Naive B cell (primary cell): ENCODE measurements around the gene RLF. TPM values are rescaled to one million over a fixed set of nuclear protein-coding genes. Genes with fewer than 3 reads are reported as not detected.

Experiments used
- ATAC-seq, 2 donors: fragments of 150-1000 bp; cut with Tn5 transposase; 2 replicates each; pipeline ENCODE4 v1.10.0; 2021; ENCODE audit warnings: low read depth in 2 of 2, mild to moderate bottlenecking in 2 of 2, moderate library complexity in 2 of 2
- DNase-seq: peaks from one replicate; pipeline ENCODE4 v3.0.0; 2022
- H3K27ac Mint-ChIP-seq, 6 donors: one replicate each; pipeline ENCODE4 v1.8.0; 2020 to 2022; ENCODE audit warnings: mild to moderate bottlenecking in 6 of 6, mixed read lengths in 6 of 6, moderate library complexity in 5 of 6, inconsistent platforms in 2 of 6
- H3K27me3 Mint-ChIP-seq, 3 donors: one replicate each; pipeline ENCODE4 v1.8.0; 2021 to 2022; ENCODE audit warnings: mixed read lengths in 3 of 3, mild to moderate bottlenecking in 1 of 3
- H3K36me3 Mint-ChIP-seq, 2 donors: one replicate each; pipeline ENCODE4 v1.8.0; 2020 to 2022; ENCODE audit warnings: mixed read lengths in 2 of 2, inconsistent platforms in 1 of 2, mild to moderate bottlenecking in 1 of 2
- H3K4me1 Mint-ChIP-seq, 3 donors: one replicate each; pipeline ENCODE4 v1.8.0; 2020 to 2022; ENCODE audit warnings: mixed read lengths in 3 of 3, inconsistent platforms in 1 of 3, mild to moderate bottlenecking in 1 of 3, moderate library complexity in 1 of 3
- H3K4me3 Mint-ChIP-seq, 8 donors: one replicate each; pipeline ENCODE4 v1.8.0; 2020 to 2022; ENCODE audit warnings: mild to moderate bottlenecking in 8 of 8, mixed read lengths in 8 of 8, moderate library complexity in 8 of 8, inconsistent platforms in 2 of 8
- H3K9me3 Mint-ChIP-seq, 7 donors: one replicate each; pipeline ENCODE4 v1.8.0; 2020 to 2022; ENCODE audit warnings: mixed read lengths in 7 of 7, mild to moderate bottlenecking in 5 of 7, inconsistent platforms in 2 of 7, moderate library complexity in 1 of 7
- polyA plus RNA-seq, 6 donors: library from polyadenylated mRNA; unstranded; fragments of 300-500 nt; fragmentation: Illumina TruSeq; gene quantifications; one replicate each; pipeline ENCODE4 v1.2.3, GENCODE V29; 2021; ENCODE audit warnings: low read depth in 6 of 6

The RLF gene
- polyA plus RNA-seq, 6 donors from 2014 or later: 10.2 to 14.8 (median 12.4) TPM

DNA sequence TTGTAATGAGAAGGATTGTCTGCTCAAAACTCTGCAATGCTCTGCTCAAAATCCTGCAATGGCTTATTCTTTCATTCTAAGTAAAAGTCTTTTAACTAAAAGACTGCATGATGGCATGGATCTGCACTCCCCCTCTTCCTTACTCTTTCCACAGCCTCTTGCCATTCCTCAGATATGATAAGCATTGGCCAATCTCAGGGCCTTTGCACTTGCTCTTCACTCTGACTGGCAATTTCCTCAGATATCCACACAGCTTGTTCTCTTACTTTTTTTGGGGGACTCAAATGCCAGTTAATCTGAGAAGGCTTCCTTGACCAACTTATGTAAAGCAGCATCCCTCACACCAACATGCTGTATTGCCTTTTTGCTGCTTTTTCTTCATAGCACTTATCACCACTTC lies 94.0 kb downstream of the RLF start:
- DNase-seq: no peak
- Mint-ChIP-seq H3K27me3 (no peaks in the 10 kb centered on the region), H3K4me3 (peak overlapping the region in 1 of 8 donors; percentile 98), H3K4me1 (peaks cover 15 to 37% (median 33%) of the 10 kb centered on the region in 3 donors), H3K36me3 (no peaks in the 10 kb centered on the region), H3K27ac (peak overlapping the region in 1 of 6 donors; percentile 47), H3K9me3 (no peaks in the 10 kb centered on the region)
- ATAC-seq: no peak

- H3K9me3 Mint-ChIP-seq: no peaks in the 10 kb centered on the region
- peak overlapping the region in 3 of 6 donors; percentile 99 for H3K27ac Mint-ChIP-seq
- H3K4me1 Mint-ChIP-seq: peaks cover 15 to 37% (median 36%) of the 10 kb centered on the region in 3 donors
- ATAC-seq (no peak), DNase-seq (no peak)
- no peaks in the 10 kb centered on the region for H3K27me3 Mint-ChIP-seq
- H3K4me3 Mint-ChIP-seq: peak overlapping the region in 6 of 8 donors; percentile 40 to 99 (median 98)
- peaks cover 0 to 8% of the 10 kb centered on the region in 2 donors for H3K36me3 Mint-ChIP-seq
Measured at GRCh38 chr1:40256401-40257084, 95.4 kb downstream of the RLF start.

- peaks cover 4 to 13% of the 10 kb centered on the region in 2 donors for H3K36me3 Mint-ChIP-seq
- DNase-seq: no peak
- peaks cover 15 to 37% (median 36%) of the 10 kb centered on the region in 3 donors for H3K4me1 Mint-ChIP-seq
- peak; percentile 1 to 2 for ATAC-seq
- no peaks in the 10 kb centered on the region for H3K27me3 Mint-ChIP-seq
- H3K27ac Mint-ChIP-seq: peak overlapping the region; percentile 99
- H3K4me3 Mint-ChIP-seq: peak overlapping the region; percentile 97 to 99 (median 98)
- no peaks in the 10 kb centered on the region for H3K9me3 Mint-ChIP-seq
Measured at GRCh38 chr1:40257313-40257687, 96.1 kb downstream of the RLF start.

- ATAC-seq: peak; percentile 95 to 96
- Mint-ChIP-seq H3K27ac (peak within 1 kb of the TSS; percentile 99), H3K4me3 (peak within 1 kb of the TSS; percentile 97 to 99 (median 98)), H3K9me3 (no peaks in the 10 kb centered on the region), H3K36me3 (peaks cover 10 to 17% of the 10 kb centered on the region in 2 donors), H3K4me1 (peaks cover 18 to 40% (median 39%) of the 10 kb centered on the region in 3 donors), H3K27me3 (no peaks in the 10 kb centered on the region)
- DNase-seq: peak; percentile 94
Measured at GRCh38 chr1:40257688-40258444, 96.7 kb downstream of the RLF start, which contains the start of gene ZMPSTE24. ZMPSTE24 (plus strand) TSS chr1:40258236; CDS start chr1:40258272, 36 bp downstream.

GRCh38 chr1:40258445-40258769 lies 97.2 kb downstream of the RLF start:
- Mint-ChIP-seq H3K4me3 (peak overlapping the region; percentile 97 to 99 (median 98)), H3K36me3 (peaks cover 13 to 23% of the 10 kb centered on the region in 2 donors), H3K9me3 (no peaks in the 10 kb centered on the region), H3K27me3 (no peaks in the 10 kb centered on the region), H3K4me1 (peaks cover 20 to 46% (median 39%) of the 10 kb centered on the region in 3 donors), H3K27ac (peak overlapping the region in 5 of 6 donors; percentile 99)
- ATAC-seq (no peak), DNase-seq (no peak)

GRCh38 chr1:40264354-40264781 lies 103.2 kb downstream of the RLF start:
- no peaks in the 10 kb centered on the region for H3K9me3 Mint-ChIP-seq
- no peak overlapping the region for H3K4me3 Mint-ChIP-seq
- no peak overlapping the region for H3K27ac Mint-ChIP-seq
- H3K4me1 Mint-ChIP-seq: peaks cover 4 to 19% (median 17%) of the 10 kb centered on the region in 3 donors
- DNase-seq: no peak
- no peak for ATAC-seq
- peaks cover 13 to 25% of the 10 kb centered on the region in 2 donors for H3K36me3 Mint-ChIP-seq
- H3K27me3 Mint-ChIP-seq: no peaks in the 10 kb centered on the region

- Mint-ChIP-seq H3K4me3 (no peak overlapping the region), H3K27me3 (no peaks in the 10 kb centered on the region), H3K36me3 (peaks cover 15 to 25% of the 10 kb centered on the region in 2 donors), H3K27ac (no peak overlapping the region), H3K9me3 (no peaks in the 10 kb centered on the region), H3K4me1 (peaks cover 4 to 13% (median 11%) of the 10 kb centered on the region in 3 donors)
- ATAC-seq (no peak), DNase-seq (no peak)
Measured at GRCh38 chr1:40265298-40265697, 104.1 kb downstream of the RLF start.

GRCh38 chr1:40265919-40266318 lies 104.7 kb downstream of the RLF start:
- no peaks in the 10 kb centered on the region for H3K27me3 Mint-ChIP-seq
- H3K4me1 Mint-ChIP-seq: peaks cover 4 to 16% (median 11%) of the 10 kb centered on the region in 3 donors
- ATAC-seq: no peak
- H3K9me3 Mint-ChIP-seq: no peaks in the 10 kb centered on the region
- H3K36me3 Mint-ChIP-seq: peaks cover 20 to 21% of the 10 kb centered on the region in 2 donors
- H3K4me3 Mint-ChIP-seq: no peak overlapping the region
- no peak for DNase-seq
- H3K27ac Mint-ChIP-seq: no peak overlapping the region

DNA sequence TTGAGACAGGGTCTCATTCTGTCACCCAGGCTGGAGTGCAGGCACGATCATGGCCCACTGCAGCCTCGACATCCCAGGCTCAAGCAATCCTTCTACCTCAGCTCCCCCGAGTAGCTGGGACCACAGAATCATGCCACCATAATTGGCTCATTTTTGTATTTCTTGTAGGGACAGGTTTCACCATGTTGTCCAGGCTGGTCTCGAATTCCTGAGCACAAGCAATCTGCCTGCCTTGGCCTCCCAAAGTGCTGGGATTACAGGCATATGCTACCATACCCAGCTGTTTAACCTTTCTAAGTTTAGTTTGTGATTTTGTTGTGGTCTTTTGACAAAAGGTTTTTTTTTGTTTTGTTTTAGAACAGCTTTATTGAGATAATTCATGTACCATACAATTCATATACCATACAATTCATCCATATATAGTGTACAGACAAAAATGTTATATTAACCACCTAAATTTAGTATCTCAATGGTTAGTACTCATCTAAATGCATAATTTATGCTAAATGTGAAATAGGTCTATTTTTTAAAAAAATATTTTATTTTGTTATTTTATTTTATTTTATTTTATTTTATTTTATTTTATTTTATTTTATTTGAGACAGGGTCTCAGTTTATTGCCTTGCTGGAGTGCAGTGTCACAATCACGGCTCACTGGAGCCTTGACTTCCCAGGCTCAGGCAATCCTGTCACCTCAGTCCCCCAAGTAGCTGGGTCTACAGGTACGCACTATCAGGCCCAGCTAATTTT lies 105.8 kb downstream of the RLF start:
- Mint-ChIP-seq H3K4me3 (no peak overlapping the region), H3K4me1 (peaks cover 4 to 16% (median 11%) of the 10 kb centered on the region in 3 donors), H3K27ac (peak overlapping the region in 1 of 6 donors; percentile 63), H3K9me3 (no peaks in the 10 kb centered on the region), H3K27me3 (no peaks in the 10 kb centered on the region), H3K36me3 (peaks cover 16 to 21% of the 10 kb centered on the region in 2 donors)
- ATAC-seq (no peak), DNase-seq (no peak)

DNA sequence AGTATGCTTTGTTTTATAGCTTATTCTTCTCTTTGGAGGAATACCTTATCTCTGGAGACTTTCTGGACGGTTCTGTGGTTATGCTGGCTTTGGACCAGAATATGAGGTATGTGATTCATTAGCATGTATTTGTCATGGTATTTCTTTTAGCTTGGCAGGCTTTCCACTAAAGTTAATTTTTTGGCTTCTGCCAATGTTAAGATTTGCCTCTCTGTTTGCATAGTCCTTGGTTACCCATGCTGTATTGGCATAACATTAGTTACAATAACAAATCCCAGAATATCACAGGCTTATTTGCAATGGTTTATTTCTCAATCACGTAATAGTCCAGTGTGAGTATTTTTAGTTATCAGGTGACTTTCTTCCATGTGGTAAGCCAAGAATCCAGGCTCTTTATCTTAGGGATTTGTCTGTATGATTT lies 106.6 kb downstream of the RLF start:
- no peak overlapping the region for H3K4me3 Mint-ChIP-seq
- peaks cover 13% of the 10 kb centered on the region in 2 donors for H3K36me3 Mint-ChIP-seq
- H3K27me3 Mint-ChIP-seq: no peaks in the 10 kb centered on the region
- ATAC-seq (no peak), DNase-seq (no peak)
- peaks cover 3 to 12% (median 9%) of the 10 kb centered on the region in 3 donors for H3K4me1 Mint-ChIP-seq
- no peaks in the 10 kb centered on the region for H3K9me3 Mint-ChIP-seq
- H3K27ac Mint-ChIP-seq: peak overlapping the region in 1 of 6 donors; percentile 63

DNA sequence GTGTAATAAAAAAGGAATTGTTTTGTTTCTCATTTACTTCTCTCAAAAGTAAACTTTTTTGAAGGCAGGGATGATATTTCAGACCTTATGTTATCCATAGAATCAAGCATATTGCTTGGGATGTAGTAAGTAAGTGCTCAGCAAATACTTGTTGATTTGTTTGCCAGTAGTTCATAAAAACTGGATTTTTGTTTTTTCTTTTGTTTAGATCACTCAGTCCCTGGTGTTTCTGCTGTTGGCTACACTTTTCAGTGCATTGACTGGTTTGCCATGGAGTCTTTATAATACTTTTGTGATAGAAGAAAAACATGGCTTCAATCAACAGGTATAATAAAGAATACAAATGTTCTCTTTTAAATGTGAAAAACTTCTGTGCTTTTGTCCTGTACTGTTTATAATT lies 107.0 kb downstream of the RLF start:
- Mint-ChIP-seq H3K27ac (no peak overlapping the region), H3K4me1 (peaks cover 0 to 9% (median 8%) of the 10 kb centered on the region in 3 donors), H3K36me3 (peaks cover 9% of the 10 kb centered on the region in 2 donors), H3K9me3 (no peaks in the 10 kb centered on the region), H3K4me3 (no peak overlapping the region), H3K27me3 (no peaks in the 10 kb centered on the region)
- no peak for DNase-seq
- no peak for ATAC-seq

GRCh38 chr1:40270152-40270834 lies 109.1 kb downstream of the RLF start:
- no peaks in the 10 kb centered on the region for H3K27me3 Mint-ChIP-seq
- peak overlapping the region in 2 of 6 donors; percentile 53 to 63 for H3K27ac Mint-ChIP-seq
- no peaks in the 10 kb centered on the region for H3K9me3 Mint-ChIP-seq
- peaks cover 0 to 5% (median 0%) of the 10 kb centered on the region in 3 donors for H3K4me1 Mint-ChIP-seq
- H3K36me3 Mint-ChIP-seq: peaks cover 11 to 20% of the 10 kb centered on the region in 2 donors
- DNase-seq (no peak), ATAC-seq (no peak)
- no peak overlapping the region for H3K4me3 Mint-ChIP-seq
